HL-60 (cell line): ENCODE data around the gene POLR2I.

Source experiments
- DNase-seq, 2 experiments: peaks; one replicate each; pipeline ENCODE4 v3.0.0-alpha.2; 2010 to 2020; ENCODE audit warnings: low read depth in 1 of 2, low spot score in 1 of 2
- H3K27ac ChIP-seq: fragments of 250-450 bp; sonication (Bioruptor Pico); replicated peaks from 2 replicates; pipeline ENCODE4 v1.5.1; 2020; ENCODE audit warnings: mild to moderate bottlenecking, moderate library complexity
- H3K27me3 ChIP-seq: fragments of 250-450 bp; sonication (Bioruptor Pico); 2 replicates; pipeline ENCODE4 v1.5.1; 2021; ENCODE audit warnings: mild to moderate bottlenecking, moderate library complexity; ENCODE audit not compliant: insufficient read depth, poor library complexity, severe bottlenecking
- H3K4me3 ChIP-seq: replicated peaks from 2 replicates; pipeline ENCODE4 v1.5.1; 2011; ENCODE audit warnings: mild to moderate bottlenecking, control low read depth, low read length; ENCODE audit not compliant: insufficient read depth
- CTCF ChIP-seq: IDR thresholded peaks from one replicate; pipeline ENCODE4 v1.5.1; 2011; ENCODE audit warnings: low read length, control low read depth, inconsistent platforms; ENCODE audit not compliant: insufficient read depth
- GABPA ChIP-seq: IDR thresholded peaks from 2 replicates; pipeline ENCODE4 v1.6.1; 2012; ENCODE audit warnings: low read depth
- POLR2AphosphoS5 ChIP-seq: IDR thresholded peaks from 2 replicates; pipeline ENCODE4 v1.6.1; 2012; ENCODE audit warnings: low read depth
- REST ChIP-seq: IDR thresholded peaks from 2 replicates; pipeline ENCODE4 v1.6.1; 2012; ENCODE audit warnings: low read depth; ENCODE audit not compliant: insufficient replicate concordance
- SPI1 ChIP-seq: IDR thresholded peaks from 2 replicates; pipeline ENCODE4 v1.6.1; 2012; ENCODE audit warnings: low read depth, mild to moderate bottlenecking, borderline replicate concordance

POLR2I gene

GRCh38 chr19:36106441-36106840 lies 8.2 kb downstream of the POLR2I start:
- no peaks in the 10 kb centered on the region for H3K27me3 ChIP-seq
- TF ChIP-seq REST = no peak
- no peak for TF ChIP-seq POLR2AphosphoS5
- TF ChIP-seq GABPA = no peak
- no peak for TF ChIP-seq SPI1
- TF ChIP-seq CTCF = no peak
- H3K4me3 ChIP-seq = no peak overlapping the region
- H3K27ac ChIP-seq = no peak overlapping the region
- DNase-seq = no peak

GRCh38 chr19:36103842-36104552 lies 10.7 kb downstream of the POLR2I start:
- no peak for DNase-seq
- H3K4me3 ChIP-seq = no peak overlapping the region
- TF ChIP-seq REST (no peak), GABPA (no peak), POLR2AphosphoS5 (no peak), SPI1 (no peak), CTCF (no peak)
- no peaks in the 10 kb centered on the region for H3K27me3 ChIP-seq
- no peak overlapping the region for H3K27ac ChIP-seq

DNA sequence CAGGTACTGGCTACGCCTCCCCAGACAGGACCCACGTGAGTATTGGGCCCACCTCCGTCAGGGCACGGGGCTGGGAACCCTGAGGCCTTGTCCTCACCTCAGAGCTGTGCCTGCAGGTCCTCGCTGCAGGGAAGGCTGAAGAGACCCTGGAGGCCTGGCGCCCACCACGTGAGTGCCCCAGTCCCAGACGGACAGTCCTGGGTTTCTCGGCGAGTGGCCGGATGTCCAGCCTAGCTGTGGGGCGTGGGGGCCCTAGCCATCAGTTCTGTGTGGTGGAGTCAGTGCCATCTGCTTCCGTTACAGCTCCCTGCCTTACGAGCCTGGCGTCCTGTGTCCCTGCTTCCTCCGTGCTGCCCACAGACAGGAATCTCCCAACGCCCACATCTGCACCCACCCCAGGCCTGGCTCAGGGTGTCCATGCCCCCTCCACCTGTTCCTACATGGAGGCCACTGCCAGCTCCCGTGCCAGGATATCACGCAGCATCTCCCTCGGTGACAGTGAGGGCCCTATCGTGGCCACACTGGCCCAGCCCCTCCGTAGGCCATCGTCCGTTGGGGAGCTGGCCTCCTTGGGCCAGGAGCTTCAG lies 11.5 kb downstream of the POLR2I start:
- H3K4me3 ChIP-seq = no peak overlapping the region
- DNase-seq = no peak
- H3K27me3 ChIP-seq = no peaks in the 10 kb centered on the region
- no peak overlapping the region for H3K27ac ChIP-seq
- TF ChIP-seq REST (no peak), GABPA (no peak), CTCF (no peak), POLR2AphosphoS5 (no peak), SPI1 (no peak)
